Measurements from ENCODE around the gene TOP1. TPM values are rescaled to one million over a fixed set of nuclear protein-coding genes. Genes with fewer than 3 reads are reported as not detected.

The TOP1 gene
- total RNA-seq, 2 experiments from 2014 or later: 99.6 to 102 TPM

DNA sequence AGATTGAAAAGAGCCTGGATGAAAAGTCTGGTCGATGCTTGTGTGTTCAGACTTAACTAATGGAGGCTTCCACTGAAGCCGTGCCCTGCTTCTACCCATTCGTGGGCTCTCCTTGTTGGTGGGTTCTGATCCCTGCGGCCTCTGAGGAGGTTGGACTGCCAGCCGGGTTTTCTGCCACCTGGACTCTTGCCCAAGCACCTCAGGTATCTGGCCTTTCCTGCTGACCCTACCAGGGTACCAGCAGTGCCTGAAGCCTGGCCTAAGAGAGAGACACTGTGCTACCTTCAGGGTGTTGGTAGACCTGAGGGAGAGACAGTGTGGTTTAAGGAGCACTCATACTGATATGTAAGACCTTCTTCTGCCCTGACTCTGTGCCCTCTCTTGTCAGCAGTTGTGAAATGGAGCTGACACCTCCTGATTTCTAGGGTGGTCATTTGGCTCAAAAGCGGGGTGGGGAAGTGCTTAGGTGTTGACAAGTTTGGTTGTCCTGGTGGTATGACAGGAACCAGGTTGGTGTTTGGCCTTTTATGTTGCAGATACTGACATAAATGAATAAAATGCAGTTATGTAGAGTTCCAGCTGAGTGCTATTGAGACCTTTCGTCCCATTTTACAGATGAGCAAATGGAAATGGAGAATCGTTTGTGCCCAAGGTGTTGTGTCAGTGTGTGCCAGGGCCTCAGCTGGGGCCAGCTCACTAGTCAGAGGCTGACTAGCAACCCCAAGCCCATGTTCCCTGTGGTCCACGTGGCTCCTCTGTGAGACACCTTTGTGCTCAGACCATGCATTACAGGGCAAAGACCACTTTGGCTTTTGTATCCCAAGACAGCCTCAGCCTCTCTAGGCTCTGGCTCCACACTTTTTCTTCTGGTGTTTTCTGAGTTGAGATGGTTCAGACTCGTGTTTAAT, 111.9 kb downstream of the TOP1 start:
- no peak for DNase-seq
- Mint-ChIP-seq H3K9me3 (no peaks in the 10 kb centered on the region), H3K27ac (peak overlapping the region; percentile 93), H3K36me3 (peaks cover 60% of the 10 kb centered on the region), H3K4me1 (peaks cover 70% of the 10 kb centered on the region), H3K27me3 (no peaks in the 10 kb centered on the region), H3K4me3 (peak overlapping the region; percentile 85)

GRCh38 chr20:41141153-41141815, 112.7 kb downstream of the TOP1 start:
- H3K36me3 Mint-ChIP-seq: peaks cover 64% of the 10 kb centered on the region

DNA sequence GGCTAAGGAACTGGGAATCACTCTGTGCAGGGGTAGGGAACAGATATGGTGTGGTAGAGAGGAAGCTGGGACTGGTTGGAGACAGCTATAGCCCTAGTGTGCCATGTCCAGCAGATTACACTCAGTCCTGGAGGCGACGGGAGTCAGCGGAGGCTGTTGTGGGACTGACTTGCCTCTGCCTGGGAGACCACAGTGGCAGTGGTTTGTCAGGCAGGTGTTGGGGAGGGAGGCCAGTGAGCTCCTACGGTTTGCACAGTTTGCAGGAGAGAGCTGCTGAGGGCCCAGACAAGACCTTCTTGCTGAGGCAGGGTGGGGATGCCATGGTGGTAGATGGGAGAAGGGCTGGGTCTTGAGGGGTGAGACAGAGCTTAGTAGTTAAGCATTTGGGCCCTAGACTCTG, 113.6 kb downstream of the TOP1 start:
- Mint-ChIP-seq H3K27ac (peak overlapping the region; percentile 93), H3K9me3 (no peaks in the 10 kb centered on the region), H3K36me3 (peaks cover 72% of the 10 kb centered on the region), H3K27me3 (no peaks in the 10 kb centered on the region), H3K4me3 (peak overlapping the region; percentile 85), H3K4me1 (peaks cover 76% of the 10 kb centered on the region)
- DNase-seq: no peak

More at GRCh38 chr20:41141153-41141815, 112.7 kb downstream of the TOP1 start:
- Mint-ChIP-seq H3K4me1 (peaks cover 69% of the 10 kb centered on the region), H3K9me3 (no peaks in the 10 kb centered on the region), H3K4me3 (peak overlapping the region; percentile 85), H3K27ac (peak overlapping the region; percentile 93), H3K27me3 (no peaks in the 10 kb centered on the region)
- DNase-seq: no peak

DNA sequence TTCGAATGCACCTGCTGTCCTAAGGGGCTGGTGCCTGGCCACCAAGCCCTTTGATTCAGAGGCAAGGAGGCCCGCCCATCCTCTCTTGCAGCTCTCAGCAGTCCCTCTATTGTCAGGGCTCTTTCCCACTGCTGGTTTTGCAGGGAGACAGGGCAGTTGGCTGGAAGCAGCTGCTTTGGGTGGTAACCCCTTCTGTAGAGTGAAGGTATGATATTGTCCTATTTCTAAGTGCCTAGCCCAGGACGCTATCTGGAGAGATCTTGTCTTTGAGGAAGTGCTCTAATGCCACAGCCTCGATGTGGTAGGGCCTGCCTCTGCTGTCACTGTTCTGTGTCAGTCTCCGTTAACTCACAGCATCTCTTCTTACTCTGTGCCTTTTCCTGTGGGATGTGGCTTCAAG, 114.3 kb downstream of the TOP1 start:
- Mint-ChIP-seq H3K27ac (peak overlapping the region; percentile 93), H3K36me3 (peaks cover 76% of the 10 kb centered on the region), H3K4me1 (peaks cover 81% of the 10 kb centered on the region), H3K4me3 (peak overlapping the region; percentile 85), H3K27me3 (no peaks in the 10 kb centered on the region), H3K9me3 (no peaks in the 10 kb centered on the region)
- DNase-seq: no peak

DNA sequence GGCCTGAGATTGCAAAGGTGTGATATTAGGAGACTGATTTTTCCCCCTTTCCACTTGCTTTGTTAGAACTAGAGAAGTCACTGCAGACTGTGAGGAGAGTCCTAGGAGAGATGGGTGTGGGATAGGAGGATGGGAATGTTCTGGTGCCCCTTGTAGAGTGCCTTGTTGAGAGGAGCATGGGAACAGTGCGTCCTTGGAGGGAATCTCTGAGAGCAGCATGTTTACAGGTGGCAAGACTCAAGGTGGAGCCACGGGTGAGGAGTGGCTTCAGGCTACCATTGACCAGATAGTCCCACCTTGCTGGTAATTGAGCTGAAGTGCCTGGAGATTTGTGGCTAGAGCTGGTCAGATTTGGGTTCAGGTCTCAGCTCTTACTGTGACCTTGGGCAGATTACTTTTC, 114.7 kb downstream of the TOP1 start:
- H3K4me1 Mint-ChIP-seq: peaks cover 85% of the 10 kb centered on the region
- H3K9me3 Mint-ChIP-seq: no peaks in the 10 kb centered on the region
- H3K27ac Mint-ChIP-seq: peak overlapping the region; percentile 93
- no peak for DNase-seq
- no peaks in the 10 kb centered on the region for H3K27me3 Mint-ChIP-seq
- H3K4me3 Mint-ChIP-seq: peak overlapping the region; percentile 85
- peaks cover 78% of the 10 kb centered on the region for H3K36me3 Mint-ChIP-seq

DNA sequence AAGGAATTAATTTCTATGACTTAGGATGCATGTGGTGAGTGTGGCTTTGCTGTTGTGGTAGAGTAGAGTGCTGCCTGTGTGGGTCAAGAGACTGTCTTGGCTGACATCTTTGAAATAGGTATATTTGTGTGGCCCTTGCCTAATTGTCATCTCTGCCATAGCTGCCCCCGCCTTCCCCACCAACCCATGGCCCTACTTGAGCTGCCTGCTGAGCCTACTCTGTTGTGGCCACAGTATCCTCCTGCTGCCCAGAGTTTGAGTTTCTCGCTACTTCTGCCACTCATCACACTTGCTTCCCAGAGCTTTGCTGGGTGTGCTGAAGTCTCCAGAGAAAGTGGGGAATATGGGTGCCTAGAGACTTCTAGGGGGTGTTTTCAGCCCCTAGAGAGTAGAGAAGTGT, 116.7 kb downstream of the TOP1 start:
- Mint-ChIP-seq H3K27me3 (no peaks in the 10 kb centered on the region), H3K27ac (peak overlapping the region; percentile 72), H3K4me3 (peak overlapping the region; percentile 11), H3K4me1 (peaks cover 91% of the 10 kb centered on the region), H3K36me3 (peaks cover 68% of the 10 kb centered on the region), H3K9me3 (no peaks in the 10 kb centered on the region)
- no peak for DNase-seq

DNA sequence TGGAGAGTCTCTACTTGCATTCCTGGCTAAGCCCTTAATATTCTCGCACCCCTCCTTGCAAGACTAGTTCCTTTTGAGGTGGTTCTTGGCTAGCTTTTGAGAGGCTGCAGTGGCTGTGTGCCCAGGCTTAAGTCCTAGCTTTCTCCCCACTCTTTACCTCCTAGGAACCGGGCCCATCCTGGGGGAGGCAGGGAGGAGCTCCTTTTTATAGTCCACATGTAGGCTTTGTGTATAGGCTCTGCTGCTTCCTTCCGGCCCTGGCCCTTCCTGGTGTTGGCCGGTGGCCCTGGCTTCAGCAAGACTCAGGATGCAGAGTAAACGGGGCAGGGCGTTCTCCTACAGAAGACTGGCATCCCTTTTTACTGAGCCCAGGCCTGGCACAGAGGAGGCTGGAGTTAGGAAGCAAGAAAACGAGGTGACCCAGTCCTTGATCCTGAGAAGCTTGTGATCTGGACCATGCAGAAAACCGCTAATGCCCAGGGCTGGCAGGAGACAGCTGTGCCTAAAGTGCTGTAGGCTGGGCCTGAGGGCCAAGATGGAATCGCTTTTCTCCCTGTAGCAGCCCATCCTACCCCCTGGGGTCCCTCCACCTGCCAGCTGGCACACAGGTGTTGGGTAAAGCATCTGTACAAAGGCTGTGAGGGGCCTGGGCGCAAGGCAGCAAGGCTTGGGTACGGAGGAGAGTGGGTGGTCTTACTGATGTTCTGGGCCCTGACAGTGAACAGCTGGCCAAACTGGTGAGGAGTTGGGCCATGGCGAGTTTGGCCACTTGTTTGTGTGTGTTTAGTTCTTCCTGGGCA, 117.4 kb downstream of the TOP1 start:
- H3K27ac Mint-ChIP-seq: peak overlapping the region; percentile 72
- H3K27me3 Mint-ChIP-seq: no peaks in the 10 kb centered on the region
- peaks cover 91% of the 10 kb centered on the region for H3K4me1 Mint-ChIP-seq
- H3K36me3 Mint-ChIP-seq: peaks cover 66% of the 10 kb centered on the region
- H3K4me3 Mint-ChIP-seq: peak overlapping the region; percentile 1
- DNase-seq: no peak
- no peaks in the 10 kb centered on the region for H3K9me3 Mint-ChIP-seq

- Mint-ChIP-seq H3K4me1 (peaks cover 91% of the 10 kb centered on the region), H3K36me3 (peaks cover 67% of the 10 kb centered on the region), H3K27me3 (no peaks in the 10 kb centered on the region), H3K9me3 (no peaks in the 10 kb centered on the region), H3K4me3 (peak overlapping the region; percentile 5), H3K27ac (peak overlapping the region; percentile 72)
- DNase-seq: no peak
Observed at GRCh38 chr20:41147767-41148191, 119.2 kb downstream of the TOP1 start.

DNA sequence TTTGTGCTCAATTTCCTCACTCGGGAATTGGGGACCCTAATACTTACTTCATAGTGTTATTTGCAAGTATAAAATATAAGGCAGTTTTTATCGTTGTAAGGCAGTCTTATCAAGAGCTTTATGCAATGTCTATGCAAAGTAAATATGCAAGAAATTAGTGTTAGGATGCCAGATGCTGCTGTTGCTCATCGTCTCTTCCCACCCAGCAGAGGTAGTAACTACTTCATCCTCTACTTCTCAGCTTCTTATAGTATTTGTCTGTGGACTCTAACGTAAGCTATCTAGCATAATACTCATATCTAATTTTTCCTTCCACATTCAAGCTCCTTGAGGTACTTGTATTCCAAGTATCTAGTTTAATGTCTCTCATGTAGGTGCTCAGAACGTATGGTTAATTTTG, 120.3 kb downstream of the TOP1 start:
- no peak overlapping the region for H3K4me3 Mint-ChIP-seq
- H3K27me3 Mint-ChIP-seq: no peaks in the 10 kb centered on the region
- no peak for DNase-seq
- H3K27ac Mint-ChIP-seq: peak overlapping the region; percentile 57
- H3K4me1 Mint-ChIP-seq: peaks cover 87% of the 10 kb centered on the region
- H3K9me3 Mint-ChIP-seq: no peaks in the 10 kb centered on the region
- H3K36me3 Mint-ChIP-seq: peaks cover 67% of the 10 kb centered on the region

DNA sequence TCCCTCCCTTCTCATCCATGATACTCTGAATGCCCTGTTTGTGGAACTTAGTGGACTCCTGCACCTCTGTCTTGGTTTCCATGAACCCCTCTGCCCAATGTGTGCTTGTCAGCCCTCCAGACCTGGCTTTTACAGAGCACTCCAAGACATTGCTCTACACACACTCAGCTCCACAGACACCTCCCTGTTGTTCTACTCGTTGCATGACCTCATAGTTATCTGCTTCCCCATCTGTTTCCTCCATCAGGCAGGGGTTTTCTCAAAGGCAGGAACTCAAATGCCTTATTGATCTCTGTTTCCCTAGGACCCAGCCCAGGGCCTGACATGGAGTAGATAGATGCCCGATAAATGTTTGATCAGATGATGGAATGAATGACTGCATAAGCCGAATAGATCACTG, 122.0 kb downstream of the TOP1 start:
- peaks cover 88% of the 10 kb centered on the region for H3K4me1 Mint-ChIP-seq
- no peak for DNase-seq
- peaks cover 66% of the 10 kb centered on the region for H3K36me3 Mint-ChIP-seq
- no peaks in the 10 kb centered on the region for H3K9me3 Mint-ChIP-seq
- no peaks in the 10 kb centered on the region for H3K27me3 Mint-ChIP-seq
- H3K27ac Mint-ChIP-seq: peak overlapping the region; percentile 81
- no peak overlapping the region for H3K4me3 Mint-ChIP-seq

DNA sequence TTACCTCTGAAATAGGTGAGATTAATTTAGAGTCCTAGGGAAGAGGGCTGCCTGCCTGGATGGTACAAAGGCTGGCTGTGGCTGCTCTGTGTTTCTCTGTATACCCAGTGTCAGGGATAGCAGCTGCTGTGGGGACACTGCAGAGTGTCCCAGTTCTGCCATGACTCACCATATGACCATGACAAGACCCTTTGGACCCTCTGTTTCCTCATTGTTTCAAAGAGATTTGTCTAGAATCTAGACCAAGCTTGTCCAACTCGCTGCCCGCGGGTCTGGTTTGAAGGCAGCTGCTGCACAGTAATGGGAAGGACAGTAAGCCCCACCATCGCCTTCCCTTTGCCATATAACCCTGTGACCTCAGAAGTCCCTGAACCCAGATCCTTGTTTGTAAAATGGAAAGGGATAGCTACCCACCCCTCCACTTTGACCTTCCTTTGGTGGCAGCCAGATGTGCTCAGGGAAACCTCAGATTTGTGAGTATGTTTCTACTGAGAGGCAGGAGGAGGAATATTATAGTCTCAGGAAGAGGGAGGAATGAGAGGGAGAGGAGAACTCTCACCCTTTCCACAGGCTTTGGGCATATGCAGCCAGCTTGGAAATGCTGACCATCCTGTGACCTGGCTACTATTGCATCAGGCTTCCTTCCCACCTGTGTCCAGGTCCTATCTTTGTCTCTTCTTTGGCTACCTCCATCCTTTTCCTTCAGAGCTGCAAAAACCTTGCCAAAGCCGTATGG, 122.7 kb downstream of the TOP1 start:
- Mint-ChIP-seq H3K27ac (peak overlapping the region; percentile 82), H3K4me1 (peaks cover 90% of the 10 kb centered on the region), H3K9me3 (no peaks in the 10 kb centered on the region), H3K4me3 (no peak overlapping the region), H3K27me3 (no peaks in the 10 kb centered on the region), H3K36me3 (peaks cover 64% of the 10 kb centered on the region)
- DNase-seq: no peak

DNA sequence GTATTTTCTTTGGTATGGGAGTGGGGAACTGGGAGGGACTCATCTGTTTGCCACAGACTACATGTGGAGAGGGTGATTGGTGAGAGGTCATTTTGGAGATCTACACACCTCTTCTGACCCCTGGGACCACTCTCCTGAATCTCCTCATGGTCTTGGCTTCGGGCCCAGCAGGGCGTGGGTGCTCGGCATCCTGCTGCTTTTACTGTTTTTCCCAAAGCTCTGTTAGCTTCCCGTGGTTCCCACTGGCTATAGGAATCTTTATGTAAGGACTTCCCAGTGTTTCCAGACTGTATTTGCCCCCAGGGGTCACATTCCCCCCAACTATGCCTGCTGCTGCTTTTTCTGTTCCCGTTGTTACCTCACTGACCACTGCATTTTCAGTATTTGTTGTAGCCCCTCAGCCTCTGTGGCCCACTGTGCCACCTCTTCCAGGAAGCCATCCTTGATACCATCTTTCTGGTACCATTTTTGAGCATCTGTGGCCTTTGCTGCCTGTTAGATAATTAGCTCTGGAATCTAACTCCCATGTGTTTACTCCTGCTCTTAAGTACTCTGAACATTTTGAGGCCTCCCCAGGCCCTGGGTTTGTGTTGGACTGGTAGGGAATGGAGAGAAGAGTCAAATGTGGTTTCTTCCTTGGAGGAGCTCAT, 123.6 kb downstream of the TOP1 start:
- Mint-ChIP-seq H3K9me3 (no peaks in the 10 kb centered on the region), H3K27me3 (no peaks in the 10 kb centered on the region), H3K4me3 (peak overlapping the region; percentile 24), H3K27ac (peak overlapping the region; percentile 82), H3K4me1 (peaks cover 89% of the 10 kb centered on the region), H3K36me3 (peaks cover 57% of the 10 kb centered on the region)
- DNase-seq: no peak

- Mint-ChIP-seq H3K27me3 (no peaks in the 10 kb centered on the region), H3K4me3 (peak overlapping the region; percentile 55), H3K27ac (peak overlapping the region; percentile 97), H3K36me3 (peaks cover 60% of the 10 kb centered on the region), H3K4me1 (peaks cover 92% of the 10 kb centered on the region), H3K9me3 (no peaks in the 10 kb centered on the region)
- DNase-seq: no peak
Observed at GRCh38 chr20:41154436-41155176, 126.0 kb downstream of the TOP1 start.

Data from activated naive CD8-positive, alpha-beta T cell treated with anti-CD3 and anti-CD28 coated beads for 36 hours (primary cell).